IPS-20b (cell line): ENCODE data around the gene DOCK10.

Experiments used
- H3K27ac ChIP-seq: one replicate; pipeline ENCODE4 v1.5.1; 2013; ENCODE audit warnings: low read length
- H3K27me3 ChIP-seq: 2 replicates; pipeline ENCODE4 v1.6.1; 2013; ENCODE audit warnings: mild to moderate bottlenecking, low read length, inconsistent platforms; ENCODE audit not compliant: insufficient read depth
- H3K36me3 ChIP-seq: 2 replicates; pipeline ENCODE4 v1.6.1; 2013; ENCODE audit warnings: low read depth, mild to moderate bottlenecking, inconsistent platforms, low read length, moderate library complexity; ENCODE audit not compliant: insufficient read depth
- H3K4me1 ChIP-seq: 2 replicates; pipeline ENCODE4 v1.6.1; 2013; ENCODE audit warnings: mild to moderate bottlenecking, control low read depth, inconsistent platforms, low read length, moderate library complexity; ENCODE audit not compliant: insufficient read depth
- H3K4me3 ChIP-seq: 2 replicates; pipeline ENCODE4 v1.5.1; 2013; ENCODE audit warnings: mild to moderate bottlenecking, low read length, inconsistent platforms
- H3K9ac ChIP-seq: 2 replicates; pipeline ENCODE4 v1.6.1; 2013; ENCODE audit warnings: low read depth, mild to moderate bottlenecking, inconsistent platforms, low read length, moderate library complexity
- H3K9me3 ChIP-seq: 2 replicates; pipeline ENCODE4 v1.6.1; 2013; ENCODE audit warnings: mild to moderate bottlenecking, low read depth, low read length, inconsistent platforms; ENCODE audit not compliant: insufficient read depth

The DOCK10 gene

GRCh38 chr2:225041851-225042799 is at the start of gene DOCK10:
Gene DOCK10, minus strand, starts transcription at chr2:225042468. Its CDS starts 94 bp downstream, at chr2:225042374.
- H3K27ac ChIP-seq, result no peak within 1 kb of the TSS
- peaks cover 4% of the 10 kb centered on the region; the same call in 1 of the 2 replicates for H3K4me1 ChIP-seq
- peak within 1 kb of the TSS; percentile 69 for H3K4me3 ChIP-seq
- H3K36me3 ChIP-seq, result no peaks in the 10 kb centered on the region
- H3K27me3 ChIP-seq, result peaks cover 76% of the 10 kb centered on the region
- no peak within 1 kb of the TSS for H3K9ac ChIP-seq
- H3K9me3 ChIP-seq, result no peaks in the 10 kb centered on the region

GRCh38 chr2:225091336-225091735 is 49.1 kb upstream of the DOCK10 start:
- Histone ChIP-seq H3K36me3 (no peaks in the 10 kb centered on the region), H3K4me3 (no peak overlapping the region), H3K27ac (no peak overlapping the region), H3K9ac (no peak overlapping the region), H3K27me3 (no peaks in the 10 kb centered on the region), H3K4me1 (no peaks in the 10 kb centered on the region), H3K9me3 (no peaks in the 10 kb centered on the region)

GRCh38 chr2:225090746-225091145 is 48.5 kb upstream of the DOCK10 start:
- Histone ChIP-seq H3K9me3 (no peaks in the 10 kb centered on the region), H3K9ac (no peak overlapping the region), H3K4me3 (no peak overlapping the region), H3K27me3 (no peaks in the 10 kb centered on the region), H3K36me3 (no peaks in the 10 kb centered on the region), H3K4me1 (no peaks in the 10 kb centered on the region), H3K27ac (no peak overlapping the region)

- Histone ChIP-seq H3K27me3 (no peaks in the 10 kb centered on the region), H3K4me3 (no peak overlapping the region), H3K9ac (no peak overlapping the region), H3K4me1 (no peaks in the 10 kb centered on the region), H3K27ac (no peak overlapping the region), H3K36me3 (no peaks in the 10 kb centered on the region), H3K9me3 (no peaks in the 10 kb centered on the region)
These were observed 44.6 kb upstream of the DOCK10 start for GRCh38 chr2:225086915-225087314.

GRCh38 chr2:225086439-225086838 is 44.2 kb upstream of the DOCK10 start:
- Histone ChIP-seq H3K27me3 (no peaks in the 10 kb centered on the region), H3K27ac (no peak overlapping the region), H3K4me3 (no peak overlapping the region), H3K4me1 (no peaks in the 10 kb centered on the region), H3K9me3 (no peaks in the 10 kb centered on the region), H3K36me3 (no peaks in the 10 kb centered on the region), H3K9ac (no peak overlapping the region)

- no peak overlapping the region for H3K4me3 ChIP-seq
- H3K27ac ChIP-seq, result no peak overlapping the region
- no peaks in the 10 kb centered on the region for H3K9me3 ChIP-seq
- H3K4me1 ChIP-seq, result no peaks in the 10 kb centered on the region
- H3K9ac ChIP-seq, result no peak overlapping the region
- H3K27me3 ChIP-seq, result no peaks in the 10 kb centered on the region
- no peaks in the 10 kb centered on the region for H3K36me3 ChIP-seq
These were observed 41.0 kb upstream of the DOCK10 start for GRCh38 chr2:225083276-225083675.

GRCh38 chr2:225076125-225076524 is 33.9 kb upstream of the DOCK10 start:
- no peaks in the 10 kb centered on the region for H3K9me3 ChIP-seq
- H3K4me3 ChIP-seq, result no peak overlapping the region
- no peaks in the 10 kb centered on the region for H3K36me3 ChIP-seq
- peaks cover 19% of the 10 kb centered on the region; the same call in 1 of the 2 replicates for H3K4me1 ChIP-seq
- H3K27me3 ChIP-seq, result no peaks in the 10 kb centered on the region
- no peak overlapping the region for H3K27ac ChIP-seq
- no peak overlapping the region for H3K9ac ChIP-seq

- Histone ChIP-seq H3K4me3 (no peak overlapping the region), H3K4me1 (peaks cover 19% of the 10 kb centered on the region; the same call in 1 of the 2 replicates), H3K9me3 (no peaks in the 10 kb centered on the region), H3K27me3 (no peaks in the 10 kb centered on the region), H3K27ac (no peak overlapping the region), H3K9ac (no peak overlapping the region), H3K36me3 (no peaks in the 10 kb centered on the region)
These were observed 32.8 kb upstream of the DOCK10 start for GRCh38 chr2:225074919-225075681.

GRCh38 chr2:225074366-225074765 is 32.1 kb upstream of the DOCK10 start:
- Histone ChIP-seq H3K27me3 (no peaks in the 10 kb centered on the region), H3K9me3 (no peaks in the 10 kb centered on the region), H3K4me1 (peaks cover 19% of the 10 kb centered on the region; the same call in 1 of the 2 replicates), H3K4me3 (no peak overlapping the region), H3K36me3 (no peaks in the 10 kb centered on the region), H3K27ac (no peak overlapping the region), H3K9ac (no peak overlapping the region)

GRCh38 chr2:225073198-225073597 is 30.9 kb upstream of the DOCK10 start:
- Histone ChIP-seq H3K36me3 (no peaks in the 10 kb centered on the region), H3K9me3 (peaks cover 2% of the 10 kb centered on the region; the same call in 1 of the 2 replicates), H3K4me3 (no peak overlapping the region), H3K27me3 (no peaks in the 10 kb centered on the region), H3K27ac (no peak overlapping the region), H3K4me1 (peaks cover 19% of the 10 kb centered on the region; the same call in 1 of the 2 replicates), H3K9ac (no peak overlapping the region)

GRCh38 chr2:225072444-225072843 is 30.2 kb upstream of the DOCK10 start:
- no peak overlapping the region for H3K27ac ChIP-seq

More at GRCh38 chr2:225072444-225072843, 30.2 kb upstream of the DOCK10 start:
- H3K36me3 ChIP-seq, result no peaks in the 10 kb centered on the region
- no peak overlapping the region for H3K4me3 ChIP-seq
- H3K9me3 ChIP-seq, result peaks cover 7% of the 10 kb centered on the region
- no peaks in the 10 kb centered on the region for H3K27me3 ChIP-seq
- H3K9ac ChIP-seq, result no peak overlapping the region
- H3K4me1 ChIP-seq, result peaks cover 19% of the 10 kb centered on the region; the same call in 1 of the 2 replicates
